HepG2 (cell line): Measurements from ENCODE around the gene SMC1B. TPM values are rescaled to one million over a fixed set of nuclear protein-coding genes. Genes with fewer than 3 reads are reported as not detected.

Experiments used
- ATAC-seq: fragments of 200-7000 bp; cut with Tn5 transposase; 3 replicates; pipeline ENCODE4 v1.9.1; 2020; ENCODE audit warnings: mild to moderate bottlenecking, moderate library complexity
- BruUV-seq: library from RNA; stranded (reverse); fragments of 400-500 nt; replicated peaks from 2 replicates; lab custom pipeline; 2021; lab: Mats Ljungman, UMichigan
- CTCF ChIA-PET: fragments of 300-600 bp; formaldehyde crosslinking; extraction: SDS; loops from one replicate; lab custom pipeline; 2021; ENCODE audit warnings: low total read pairs, inconsistent platforms, low intra/inter-chr PET ratio; lab: Yijun Ruan, JAX
- POLR2A ChIA-PET: fragments of 350-600 bp; sonication (Branson Sonifier 250); formaldehyde crosslinking; loops from one replicate; lab custom pipeline; 2020; ENCODE audit warnings: antibody characterized with exemption, inconsistent platforms; lab: Yijun Ruan, JAX
- DNase-seq: peaks from one replicate; pipeline ENCODE4 v3.0.0-alpha.2; 2015; ENCODE audit warnings: low spot score
- FAIRE-seq: peaks from 3 replicates; lab custom pipeline; 2011; peaks lifted over from hg19 to GRCh38; lab: Jason Lieb, UNC
- H2AFZ ChIP-seq: one replicate; pipeline ENCODE4 v1.6.1; 2011; ENCODE audit warnings: low read length, inconsistent platforms
- H3K27ac ChIP-seq: fragments of 300-600 bp; 3 replicates; pipeline ENCODE4 v1.8.0; 2011; ENCODE audit warnings: mixed run types, mild to moderate bottlenecking, mixed read lengths, low read length, inconsistent platforms; ENCODE audit not compliant: insufficient read depth; ENCODE audit errors: extremely low read length
- H3K27me3 ChIP-seq, 2 experiments: fragments of 200-600 bp in 1 of 2; 2 replicates in 1 of 2; 3 replicates in 1 of 2; pipeline versions ENCODE4 v1.6.0 to v1.8.0; 2011; ENCODE audit warnings: low read length in 2 of 2, mild to moderate bottlenecking in 2 of 2, moderate library complexity in 2 of 2, inconsistent platforms in 1 of 2; ENCODE audit not compliant: insufficient read depth in 2 of 2, control insufficient read depth in 1 of 2
- H3K36me3 ChIP-seq, 2 experiments: fragments of 200-600 bp in 1 of 2; replicated peaks in 1 of 2; 2 replicates in 1 of 2; 3 replicates in 1 of 2; pipeline versions ENCODE4 v1.5.1 to v1.8.0; 2011; ENCODE audit warnings: low read length in 2 of 2, inconsistent platforms in 1 of 2; ENCODE audit not compliant: insufficient read depth in 2 of 2, control insufficient read depth in 1 of 2
- H3K4me1 ChIP-seq: 2 replicates; pipeline ENCODE4 v1.5.1; 2012; ENCODE audit warnings: low read length, inconsistent platforms; ENCODE audit not compliant: insufficient read depth
- H3K4me2 ChIP-seq: 2 replicates; pipeline ENCODE4 v1.6.0; 2011; ENCODE audit warnings: low read depth, low read length, inconsistent platforms
- H3K4me3 ChIP-seq, 3 experiments: fragments of 200-600 bp in 1 of 3; sonication (generic), shearing (Covaris generic) in 1 of 3; replicated peaks in 1 of 3; 2 replicates each; pipeline ENCODE4 v1.5.1; 2011 to 2016; ENCODE audit warnings: low read length in 3 of 3, inconsistent platforms in 2 of 3, low read depth in 2 of 3, mild to moderate bottlenecking in 2 of 3, control low read depth in 1 of 3, mixed read lengths in 1 of 3; ENCODE audit not compliant: insufficient read depth in 1 of 3
- H3K79me2 ChIP-seq: one replicate; pipeline ENCODE4 v1.6.1; 2011; ENCODE audit warnings: low read length, inconsistent platforms; ENCODE audit not compliant: insufficient read depth
- H3K9ac ChIP-seq: 2 replicates; pipeline ENCODE4 v1.6.0; 2011; ENCODE audit warnings: mild to moderate bottlenecking, low read depth, low read length, inconsistent platforms; ENCODE audit not compliant: insufficient read depth
- H3K9me3 ChIP-seq: 2 replicates; pipeline ENCODE4 v1.5.1; 2012; ENCODE audit warnings: mild to moderate bottlenecking, low read length
- H4K20me1 ChIP-seq: 2 replicates; pipeline ENCODE4 v1.6.0; 2011; ENCODE audit warnings: inconsistent platforms, mild to moderate bottlenecking, low read length, moderate library complexity; ENCODE audit not compliant: insufficient read depth
- MYC ChIP-seq: sonication (generic); formaldehyde crosslinking; IDR thresholded peaks from 2 replicates; pipeline ENCODE4 v1.9.0; 2021; ENCODE audit warnings: missing genetic modification reagents, borderline replicate concordance
- RCOR2 ChIP-seq: IDR thresholded peaks from 2 replicates; pipeline ENCODE4 v1.6.1; 2016; ENCODE audit warnings: missing biosample characterization, missing genetic modification reagents
- SALL1 ChIP-seq: sonication (generic); formaldehyde crosslinking; IDR thresholded peaks from 2 replicates; pipeline ENCODE4 v1.8.0; 2022; ENCODE audit warnings: mild to moderate bottlenecking, missing genetic modification reagents
- SAP130 ChIP-seq: IDR thresholded peaks from 2 replicates; pipeline ENCODE4 v1.6.1; 2016; ENCODE audit warnings: low read depth
- ZFP37 ChIP-seq: sonication (generic); formaldehyde crosslinking; IDR thresholded peaks from 2 replicates; pipeline ENCODE4 v1.4.0; 2020; ENCODE audit warnings: missing genetic modification reagents, borderline replicate concordance
- ZNF256 ChIP-seq: sonication (generic); formaldehyde crosslinking; conservative IDR thresholded peaks from 2 replicates; pipeline ENCODE4 v1.4.0; 2020; ENCODE audit warnings: missing genetic modification reagents
- ZNF326 ChIP-seq: sonication (generic); formaldehyde crosslinking; IDR thresholded peaks from 2 replicates; pipeline ENCODE4 v1.4.0; 2020; ENCODE audit warnings: missing genetic modification reagents, borderline replicate concordance
- ZNF530 ChIP-seq: sonication (generic); formaldehyde crosslinking; IDR thresholded peaks from 2 replicates; pipeline ENCODE4 v1.5.0; 2020; ENCODE audit warnings: low read depth, mild to moderate bottlenecking, missing genetic modification reagents
- ZNF570 ChIP-seq: sonication (generic); formaldehyde crosslinking; IDR thresholded peaks from 2 replicates; pipeline ENCODE4 v1.4.0; 2020; ENCODE audit warnings: mild to moderate bottlenecking, missing genetic modification reagents, borderline replicate concordance
- ZNF577 ChIP-seq: sonication (generic); formaldehyde crosslinking; IDR thresholded peaks from 2 replicates; pipeline ENCODE4 v1.4.0; 2020; ENCODE audit warnings: mild to moderate bottlenecking, low read depth, missing genetic modification reagents, borderline replicate concordance
- WGBS: methylation state at CpG from one replicate; pipeline ENCODE4 v1.1.6; 2017; ENCODE audit warnings: low lambda C conversion rate; 5-methylcytosine and 5-hydroxymethylcytosine counted together
- in situ Hi-C: cut with HindIII; loops from 2 replicates; pipeline ENCODE4 v1.10.0; 2017; ENCODE audit warnings: low pct_unique_long_range_greater_than_20kb; ENCODE audit not compliant: extremely low pct_ligation_motif_present
- intact Hi-C: fragments of 100-400 bp; cut with micrococcal nuclease; formaldehyde crosslinking; loops from one replicate; pipeline ENCODE4 v1.10.0; 2022; ENCODE audit not compliant: unreplicated experiment
- polyA plus RNA-seq, 8 experiments: library from polyadenylated mRNA; depleted of rRNA in 3 of 8; stranded (reverse) in 7 of 8; unstranded in 1 of 8; fragments of >200 nt; fragmentation: Illumina TruSeq in 4 of 8; extraction: Trizol in 4 of 8; gene quantifications; 2 replicates each; pipeline versions ENCODE4 v1.2.1 to v1.2.3, GENCODE V29; 2011 to 2016; ENCODE audit warnings: low read depth in 4 of 8, missing spikeins in 1 of 8, mixed read lengths in 1 of 8; ENCODE audit not compliant: insufficient read depth in 1 of 8
- total RNA-seq, 5 experiments: library from RNA; depleted of rRNA; stranded (reverse); fragments of >200 nt; fragmentation: Illumina TruSeq; extraction: Trizol; gene quantifications; 2 replicates each; pipeline ENCODE4 v1.2.3, GENCODE V29; 2016; ENCODE audit warnings: low read depth in 1 of 5
- TF ChIP-seq, protein P1 (sequence below): sonication (generic); formaldehyde crosslinking; IDR thresholded peaks from 2 replicates; pipeline ENCODE4 v1.4.0; 2020; ENCODE audit warnings: mild to moderate bottlenecking, missing genetic modification reagents
- TF ChIP-seq, protein P2 (sequence below): sonication (generic); formaldehyde crosslinking; IDR thresholded peaks from 2 replicates; pipeline ENCODE4 v1.9.0; 2022; ENCODE audit warnings: missing genetic modification reagents, mild to moderate bottlenecking, borderline replicate concordance
- TF ChIP-seq, protein P3 (sequence below): fragments of 450-650 bp; IDR thresholded peaks from 2 replicates; pipeline ENCODE4 v1.6.1; 2017; ENCODE audit warnings: mild to moderate bottlenecking

Gene SMC1B
- total and polyA plus RNA-seq, 2 of the 13 experiments (the other 11 are each of a cell fraction or from before 2014, with no cell fraction given): not detected

DNA sequence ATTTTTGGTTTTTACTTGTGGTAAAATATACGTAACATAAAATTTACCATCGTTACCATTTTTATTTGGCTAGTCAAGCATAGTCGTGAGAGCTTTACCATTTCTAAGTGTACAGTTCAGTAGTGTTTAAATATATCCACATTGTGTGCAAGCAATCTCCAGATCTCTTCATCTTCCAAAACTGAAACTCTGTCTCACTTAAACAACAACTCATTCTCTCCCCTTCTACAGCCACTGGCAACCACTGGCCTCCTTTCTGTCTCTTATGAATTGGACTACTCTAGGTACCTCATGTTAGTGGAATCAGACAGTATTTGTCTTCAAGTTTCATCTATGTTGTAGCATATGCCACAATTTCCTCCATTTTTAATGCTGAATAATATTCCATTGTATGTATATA, 37.4 kb downstream of the SMC1B start:
- Histone ChIP-seq H3K4me2 (no peak overlapping the region), H3K9ac (no peak overlapping the region), H3K4me1 (no peaks in the 10 kb centered on the region), H3K27ac (no peak overlapping the region), H4K20me1 (no peaks in the 10 kb centered on the region), H3K9me3 (no peaks in the 10 kb centered on the region), H2AFZ (no peak overlapping the region), H3K79me2 (no peaks in the 10 kb centered on the region), H3K36me3 (no peaks in the 10 kb centered on the region), H3K27me3 (no peaks in the 10 kb centered on the region), H3K4me3 (no peak overlapping the region)
- no TSS peak for BruUV-seq
- FAIRE-seq (no peak), DNase-seq (no peak), ATAC-seq (no peak)
- ChIA-PET POLR2A (no interaction called here), CTCF (no interaction called here)
- WGBS: 59% methylated on average over 3 of the region's 3 CpGs
- TF ChIP-seq SALL1 (CRISPR knock-in tag): no peak
- no peak for TF ChIP-seq MYC (CRISPR knock-in tag)
- no peak for TF ChIP-seq ZFP37 (CRISPR knock-in tag)
- TF ChIP-seq ZNF570: no peak
- TF ChIP-seq, protein P1, sequence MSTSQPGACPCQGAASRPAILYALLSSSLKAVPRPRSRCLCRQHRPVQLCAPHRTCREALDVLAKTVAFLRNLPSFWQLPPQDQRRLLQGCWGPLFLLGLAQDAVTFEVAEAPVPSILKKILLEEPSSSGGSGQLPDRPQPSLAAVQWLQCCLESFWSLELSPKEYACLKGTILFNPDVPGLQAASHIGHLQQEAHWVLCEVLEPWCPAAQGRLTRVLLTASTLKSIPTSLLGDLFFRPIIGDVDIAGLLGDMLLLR (CRISPR knock-in tag): no peak
- TF ChIP-seq RCOR2 (CRISPR knock-in tag): no peak
- TF ChIP-seq ZNF256 (CRISPR knock-in tag): no peak
- TF ChIP-seq ZNF577 (CRISPR knock-in tag): no peak
- TF ChIP-seq SAP130 (CRISPR knock-in tag): no peak
- TF ChIP-seq, protein P2, sequence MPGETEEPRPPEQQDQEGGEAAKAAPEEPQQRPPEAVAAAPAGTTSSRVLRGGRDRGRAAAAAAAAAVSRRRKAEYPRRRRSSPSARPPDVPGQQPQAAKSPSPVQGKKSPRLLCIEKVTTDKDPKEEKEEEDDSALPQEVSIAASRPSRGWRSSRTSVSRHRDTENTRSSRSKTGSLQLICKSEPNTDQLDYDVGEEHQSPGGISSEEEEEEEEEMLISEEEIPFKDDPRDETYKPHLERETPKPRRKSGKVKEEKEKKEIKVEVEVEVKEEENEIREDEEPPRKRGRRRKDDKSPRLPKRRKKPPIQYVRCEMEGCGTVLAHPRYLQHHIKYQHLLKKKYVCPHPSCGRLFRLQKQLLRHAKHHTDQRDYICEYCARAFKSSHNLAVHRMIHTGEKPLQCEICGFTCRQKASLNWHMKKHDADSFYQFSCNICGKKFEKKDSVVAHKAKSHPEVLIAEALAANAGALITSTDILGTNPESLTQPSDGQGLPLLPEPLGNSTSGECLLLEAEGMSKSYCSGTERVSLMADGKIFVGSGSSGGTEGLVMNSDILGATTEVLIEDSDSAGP: no peak
- no peak for TF ChIP-seq ZNF530 (CRISPR knock-in tag)
- no peak for TF ChIP-seq ZNF326 (CRISPR knock-in tag)
- TF ChIP-seq, protein P3, sequence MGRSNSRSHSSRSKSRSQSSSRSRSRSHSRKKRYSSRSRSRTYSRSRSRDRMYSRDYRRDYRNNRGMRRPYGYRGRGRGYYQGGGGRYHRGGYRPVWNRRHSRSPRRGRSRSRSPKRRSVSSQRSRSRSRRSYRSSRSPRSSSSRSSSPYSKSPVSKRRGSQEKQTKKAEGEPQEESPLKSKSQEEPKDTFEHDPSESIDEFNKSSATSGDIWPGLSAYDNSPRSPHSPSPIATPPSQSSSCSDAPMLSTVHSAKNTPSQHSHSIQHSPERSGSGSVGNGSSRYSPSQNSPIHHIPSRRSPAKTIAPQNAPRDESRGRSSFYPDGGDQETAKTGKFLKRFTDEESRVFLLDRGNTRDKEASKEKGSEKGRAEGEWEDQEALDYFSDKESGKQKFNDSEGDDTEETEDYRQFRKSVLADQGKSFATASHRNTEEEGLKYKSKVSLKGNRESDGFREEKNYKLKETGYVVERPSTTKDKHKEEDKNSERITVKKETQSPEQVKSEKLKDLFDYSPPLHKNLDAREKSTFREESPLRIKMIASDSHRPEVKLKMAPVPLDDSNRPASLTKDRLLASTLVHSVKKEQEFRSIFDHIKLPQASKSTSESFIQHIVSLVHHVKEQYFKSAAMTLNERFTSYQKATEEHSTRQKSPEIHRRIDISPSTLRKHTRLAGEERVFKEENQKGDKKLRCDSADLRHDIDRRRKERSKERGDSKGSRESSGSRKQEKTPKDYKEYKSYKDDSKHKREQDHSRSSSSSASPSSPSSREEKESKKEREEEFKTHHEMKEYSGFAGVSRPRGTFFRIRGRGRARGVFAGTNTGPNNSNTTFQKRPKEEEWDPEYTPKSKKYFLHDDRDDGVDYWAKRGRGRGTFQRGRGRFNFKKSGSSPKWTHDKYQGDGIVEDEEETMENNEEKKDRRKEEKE: no peak
- in situ Hi-C loops: loop anchor here (5.0 kb wide), 1 partner anchor 51 kb away; no protein-coding TSS in a partner anchor
- intact Hi-C loops: no loop called here
